DMS153 (cell line): ENCODE data around the gene BORCS6.

ENCODE experiments used
- DNase-seq: peaks from one replicate; lab custom pipeline; 2025; lab: John Stamatoyannopoulos, UW

Gene BORCS6

DNA sequence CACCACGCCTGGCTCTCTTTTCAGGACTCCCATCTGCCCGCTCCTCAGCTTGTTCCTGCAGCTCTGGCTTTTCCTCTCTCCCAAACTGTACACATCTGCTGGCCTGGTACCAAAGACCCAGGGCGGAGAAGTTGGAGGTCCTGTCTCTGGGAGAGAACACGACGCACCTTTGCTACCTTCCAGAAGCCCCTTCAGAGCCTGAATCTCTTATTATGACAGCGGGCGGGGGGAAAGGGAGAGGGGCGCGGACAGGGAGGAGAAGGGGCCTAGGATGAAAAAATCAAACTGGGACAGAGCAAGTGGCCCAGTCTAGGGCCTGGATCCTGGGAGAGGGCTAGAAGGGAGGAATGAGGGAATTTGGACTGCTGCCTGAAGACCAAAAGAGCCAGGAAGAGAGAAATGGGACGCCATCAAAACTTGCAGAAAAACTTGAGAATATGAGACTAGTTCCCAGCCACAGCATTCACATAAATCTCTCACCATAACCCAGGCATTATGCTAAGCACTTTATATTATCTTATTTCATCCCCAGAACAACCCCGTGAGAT is 35.3 kb downstream of the BORCS6 start:
- DNase-seq: no peak

DNA sequence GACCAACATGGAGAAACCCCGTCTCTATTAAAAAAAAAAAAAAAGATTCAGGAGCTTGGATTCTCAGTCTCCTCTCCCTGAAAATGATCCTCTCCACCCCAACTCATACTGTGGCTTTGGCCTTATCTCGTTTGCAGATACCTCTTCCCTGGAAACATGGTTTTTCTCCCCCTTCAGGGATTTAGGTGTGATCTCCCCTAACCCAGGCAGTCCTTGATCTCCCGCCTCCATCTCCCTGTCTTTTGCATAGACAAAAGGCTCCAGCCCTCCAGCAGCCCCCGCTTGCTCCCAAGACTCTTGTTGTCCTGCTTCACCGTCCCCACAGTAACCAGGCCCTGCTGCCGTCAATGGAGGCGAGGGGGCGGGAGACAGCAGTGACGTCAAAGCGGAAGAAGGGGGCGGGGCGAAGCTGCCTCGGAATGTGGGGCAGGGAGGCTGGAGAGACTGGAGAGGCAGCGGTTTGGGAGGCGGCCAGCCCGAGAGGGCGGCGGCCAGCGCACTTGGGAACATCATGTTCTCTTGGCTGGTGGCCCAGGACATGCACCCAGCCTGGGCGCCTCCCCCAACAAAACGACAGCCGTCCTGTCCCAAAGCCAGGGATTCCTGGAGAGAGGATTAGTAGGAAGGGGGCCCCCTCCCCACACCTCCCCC is 35.9 kb downstream of the BORCS6 start:
- peak; percentile 35 for DNase-seq

DNA sequence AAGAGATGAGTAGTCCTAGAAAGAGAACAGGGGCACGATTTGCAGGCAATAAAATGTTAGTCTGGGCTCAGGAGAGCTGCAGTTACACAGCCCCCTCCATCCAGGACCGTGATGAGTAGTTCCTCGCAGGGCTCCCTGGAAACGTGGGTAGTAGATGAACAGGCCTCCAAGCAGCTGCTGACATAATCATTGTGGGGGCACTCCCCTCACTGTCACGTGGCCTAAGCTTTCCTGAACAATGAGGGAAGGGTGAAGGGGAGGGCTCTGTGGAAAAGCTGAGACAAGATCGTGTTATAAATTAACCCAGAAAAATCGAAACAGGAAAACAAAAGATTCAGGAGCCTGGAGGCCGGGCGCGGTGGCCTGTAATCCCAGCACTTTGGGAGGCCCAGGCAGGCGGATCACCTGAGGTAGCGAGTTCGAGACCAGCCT is 36.4 kb downstream of the BORCS6 start:
- no peak for DNase-seq

DNA sequence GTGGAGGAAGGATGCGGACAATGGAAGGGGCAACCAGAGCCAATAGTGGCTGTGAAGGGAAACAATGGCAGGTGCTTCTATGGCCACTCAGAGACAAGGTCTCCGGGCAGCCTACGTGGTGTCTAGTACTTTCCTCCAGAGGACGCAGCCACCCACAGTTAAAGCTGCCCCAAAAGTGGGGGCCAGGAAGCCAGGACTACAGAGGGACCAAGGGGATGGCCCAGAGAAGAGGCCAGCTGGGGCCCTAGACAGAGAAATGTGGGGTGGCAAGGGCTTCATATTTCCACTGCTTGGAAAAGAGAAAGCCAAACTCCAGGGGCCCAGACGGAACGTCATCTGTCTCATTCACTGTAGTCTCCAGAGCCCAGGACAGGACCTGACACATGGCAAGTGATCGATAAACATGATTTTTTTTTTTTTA is 36.9 kb downstream of the BORCS6 start:
- no peak for DNase-seq

DNA sequence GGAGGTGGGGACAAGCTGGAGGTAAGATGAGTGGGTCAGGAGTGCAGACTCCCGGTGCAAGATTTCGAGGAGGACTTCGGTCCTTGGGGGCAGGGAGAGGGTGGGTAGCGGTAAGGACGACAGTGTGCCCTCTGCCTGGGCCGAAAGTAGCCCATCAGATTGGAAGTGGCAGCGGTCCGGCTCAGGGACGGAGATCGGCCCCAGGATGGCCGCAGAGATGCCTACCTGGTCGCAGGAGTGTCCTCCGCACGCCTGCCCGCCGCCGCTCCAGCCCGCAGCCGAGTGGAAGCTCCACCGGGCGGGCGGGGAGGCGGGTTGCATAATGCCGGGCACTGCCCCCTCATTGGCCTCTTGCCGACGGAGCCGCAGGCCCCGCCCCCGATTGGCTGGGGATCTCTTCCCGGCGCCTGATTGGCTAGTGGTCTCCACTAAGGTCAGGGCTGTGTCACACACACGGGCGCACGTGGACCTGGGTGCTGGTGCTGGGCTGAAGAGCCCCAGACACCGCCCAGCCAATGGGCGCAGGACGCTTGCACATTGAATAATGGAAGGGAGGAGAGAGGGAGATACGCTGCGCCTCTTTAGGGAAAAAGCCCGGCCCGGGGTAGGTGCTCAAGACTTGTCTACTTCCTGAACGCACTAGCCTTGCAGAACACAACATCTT is 37.7 kb downstream of the BORCS6 start, which contains the start of gene PER1:
Gene PER1 (minus strand): TSS at position 293 of the 664 bp plus-strand sequence. CDS start 1,698 bp downstream, outside the sequence.
- DNase-seq: peak; percentile 66

DNA sequence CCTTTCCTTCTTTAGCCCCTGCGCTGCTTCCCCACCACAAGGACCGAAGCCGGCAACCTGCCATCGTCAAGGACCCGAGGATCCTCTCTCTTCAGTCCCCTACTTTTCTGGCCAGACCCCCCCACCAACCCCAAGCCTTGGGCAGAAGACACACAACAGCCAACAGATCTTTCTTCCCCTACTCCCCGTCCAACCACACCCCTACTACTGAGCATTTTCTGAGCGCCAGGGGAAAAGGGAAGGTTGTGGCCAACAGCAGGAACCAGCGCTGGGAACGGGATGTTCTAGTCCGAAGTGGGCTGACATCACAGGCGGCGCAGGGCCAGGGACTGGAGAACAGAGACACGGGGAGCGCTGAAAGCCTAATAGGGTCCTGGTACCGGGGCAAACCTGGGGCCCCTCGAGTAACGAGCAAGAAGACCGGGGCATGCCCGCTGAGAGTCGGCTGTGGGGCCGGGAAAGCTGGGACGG is 38.3 kb downstream of the BORCS6 start:
- DNase-seq: no peak

DNA sequence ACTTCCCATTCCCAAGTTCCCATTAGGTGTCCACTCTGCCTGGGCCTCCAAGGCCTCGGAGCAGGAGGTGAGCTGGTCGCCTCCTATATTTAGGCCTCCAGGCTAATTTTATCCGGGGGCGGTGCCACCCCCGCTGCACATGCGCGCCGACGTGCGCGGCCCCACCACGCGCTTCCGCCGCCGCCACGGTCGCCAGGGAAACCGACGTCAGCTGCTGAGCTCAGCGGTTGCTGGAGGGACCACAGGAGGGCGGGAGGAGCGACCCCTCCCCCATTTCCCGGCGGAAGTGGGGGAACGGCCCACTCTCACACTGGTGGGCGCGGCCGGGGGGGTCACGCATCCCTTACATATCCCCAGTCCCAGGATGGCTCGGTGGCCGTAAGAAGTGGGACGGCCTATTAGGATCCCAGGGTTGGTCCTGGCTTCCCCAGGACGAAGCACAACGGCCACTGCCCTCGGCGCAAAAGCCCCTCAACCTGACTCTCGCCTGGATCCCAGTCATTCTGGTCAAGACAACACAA is 38.8 kb downstream of the BORCS6 start:
- DNase-seq: peak; percentile 14

DNA sequence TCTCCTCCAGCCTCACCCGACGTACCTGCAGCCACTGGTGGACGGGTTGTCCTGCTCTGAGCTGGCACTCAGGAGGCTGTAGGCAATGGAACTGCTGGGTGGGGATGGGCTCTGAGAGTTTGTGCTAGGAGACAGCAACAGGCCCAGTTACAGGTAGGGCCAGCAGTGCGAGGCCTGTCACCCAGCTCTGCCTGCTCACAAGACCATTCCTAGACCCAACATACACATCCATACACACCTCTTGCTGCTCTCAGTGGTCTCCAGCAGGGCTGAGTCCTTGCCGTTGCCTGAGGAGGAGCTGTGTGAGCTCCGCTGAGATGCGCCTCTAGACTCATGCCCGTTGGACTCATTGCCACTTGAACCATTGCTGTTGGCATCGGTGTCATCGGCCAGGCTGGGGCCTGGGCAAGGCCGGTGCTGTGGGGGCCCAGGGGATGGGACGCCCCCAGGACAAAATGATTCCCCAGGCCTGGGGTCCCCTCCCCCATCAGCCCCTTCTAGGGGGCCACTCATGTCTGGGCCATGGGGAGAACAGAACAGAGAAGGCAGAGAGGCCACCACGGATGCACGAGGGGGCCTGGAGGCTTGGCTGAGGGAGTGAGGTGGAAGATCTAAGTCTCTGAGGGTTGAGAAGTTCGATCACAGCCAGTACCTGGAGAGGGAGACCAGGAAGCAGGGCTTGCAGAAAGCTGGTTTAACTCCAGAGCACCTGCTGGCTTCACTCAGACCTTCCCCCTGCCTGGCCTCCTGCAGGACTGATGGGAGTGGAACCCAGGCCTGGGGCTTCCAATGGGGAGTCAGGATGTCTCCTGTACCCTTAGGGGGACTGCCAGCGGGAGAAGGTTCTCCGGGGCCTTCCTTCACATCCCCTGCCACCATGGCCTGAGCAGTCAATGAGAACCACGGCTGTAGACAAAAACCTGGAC is 39.5 kb downstream of the BORCS6 start:
- DNase-seq: no peak

DNA sequence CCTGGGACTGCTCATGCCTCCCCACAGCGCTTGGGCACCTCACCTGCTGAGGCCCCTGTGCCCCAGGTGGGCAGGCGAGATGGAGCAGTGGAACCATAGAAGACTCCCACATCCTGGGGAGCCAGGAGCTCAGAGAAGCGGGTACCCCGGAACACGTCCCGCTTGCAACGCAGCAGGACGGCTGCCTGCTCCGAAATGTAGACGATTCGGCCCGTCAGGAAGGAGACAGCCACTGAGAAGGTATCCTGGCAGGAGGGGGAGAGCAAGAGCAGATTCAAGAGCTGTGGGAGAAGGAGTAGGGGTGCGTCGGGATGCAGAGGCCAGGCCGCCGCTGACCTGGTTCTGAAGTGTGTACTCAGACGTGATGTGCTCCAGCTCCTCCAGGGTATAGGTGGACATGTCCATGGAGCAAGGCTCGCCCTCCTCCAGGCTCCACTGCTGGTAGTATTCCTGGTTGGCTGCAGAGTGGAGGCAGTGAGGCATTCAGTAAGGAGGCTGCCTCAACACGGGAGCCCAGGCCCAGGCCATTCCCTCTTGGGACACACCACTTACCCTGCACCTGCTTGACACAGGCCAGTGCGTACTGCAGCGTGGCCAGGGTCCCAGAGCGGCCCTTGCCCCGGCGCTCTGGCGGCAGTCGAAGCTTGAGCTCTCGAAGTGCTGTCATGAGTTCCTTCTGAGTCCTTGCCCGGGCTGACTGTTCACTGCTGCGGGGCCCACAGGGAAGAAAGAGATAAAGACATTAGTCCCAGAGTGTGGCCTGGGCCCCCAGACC is 40.4 kb downstream of the BORCS6 start:
- no peak for DNase-seq

DNA sequence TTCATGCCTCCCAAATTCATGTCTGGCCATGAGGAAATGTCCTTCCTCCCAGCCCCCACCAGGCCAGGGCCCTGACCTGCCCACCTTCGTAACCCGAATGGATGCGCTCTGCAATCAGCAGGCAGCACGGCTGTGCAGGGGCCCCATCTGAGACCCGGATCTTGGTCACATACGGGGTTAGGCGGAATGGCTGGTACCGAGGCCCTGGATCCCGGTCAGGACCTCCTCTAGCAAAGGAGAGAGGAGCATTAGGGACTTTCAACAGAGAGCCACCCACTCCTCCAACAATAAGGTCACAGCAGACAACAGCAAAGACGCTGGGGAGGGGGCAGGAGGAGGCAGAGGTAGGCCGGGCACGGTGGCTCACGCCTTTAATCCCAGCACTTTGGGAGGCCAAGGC is 41.4 kb downstream of the BORCS6 start:
- DNase-seq: no peak

DNA sequence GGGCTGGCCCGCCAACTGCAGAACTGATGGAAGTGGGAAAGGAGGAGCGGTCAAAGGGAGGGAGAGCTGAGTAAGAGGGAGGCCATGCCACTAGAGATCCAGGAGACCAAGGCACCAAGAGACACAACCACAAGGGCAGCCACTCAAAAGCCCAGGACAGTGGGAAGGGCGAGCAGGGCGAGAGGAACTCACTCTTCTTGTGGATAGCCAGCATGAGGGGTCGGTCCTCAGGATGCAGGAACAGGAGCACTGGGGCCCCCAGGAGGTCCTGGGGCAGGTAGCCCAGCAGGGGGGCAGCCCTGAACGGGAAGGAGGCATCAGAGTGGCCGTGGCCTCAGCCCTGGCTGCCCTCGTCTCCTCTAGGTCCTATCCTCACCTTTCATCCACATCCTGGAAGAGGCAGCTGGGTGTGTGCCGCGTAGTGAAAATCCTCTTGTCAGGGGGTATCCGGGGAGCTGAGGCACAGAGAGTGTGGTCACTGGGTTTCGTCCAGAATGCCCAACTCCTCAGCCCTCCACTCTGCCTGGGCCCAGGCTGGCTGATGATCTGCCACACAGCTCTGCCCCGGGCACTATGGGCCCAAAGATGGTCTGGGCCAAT is 42.1 kb downstream of the BORCS6 start:
- no peak for DNase-seq

DNA sequence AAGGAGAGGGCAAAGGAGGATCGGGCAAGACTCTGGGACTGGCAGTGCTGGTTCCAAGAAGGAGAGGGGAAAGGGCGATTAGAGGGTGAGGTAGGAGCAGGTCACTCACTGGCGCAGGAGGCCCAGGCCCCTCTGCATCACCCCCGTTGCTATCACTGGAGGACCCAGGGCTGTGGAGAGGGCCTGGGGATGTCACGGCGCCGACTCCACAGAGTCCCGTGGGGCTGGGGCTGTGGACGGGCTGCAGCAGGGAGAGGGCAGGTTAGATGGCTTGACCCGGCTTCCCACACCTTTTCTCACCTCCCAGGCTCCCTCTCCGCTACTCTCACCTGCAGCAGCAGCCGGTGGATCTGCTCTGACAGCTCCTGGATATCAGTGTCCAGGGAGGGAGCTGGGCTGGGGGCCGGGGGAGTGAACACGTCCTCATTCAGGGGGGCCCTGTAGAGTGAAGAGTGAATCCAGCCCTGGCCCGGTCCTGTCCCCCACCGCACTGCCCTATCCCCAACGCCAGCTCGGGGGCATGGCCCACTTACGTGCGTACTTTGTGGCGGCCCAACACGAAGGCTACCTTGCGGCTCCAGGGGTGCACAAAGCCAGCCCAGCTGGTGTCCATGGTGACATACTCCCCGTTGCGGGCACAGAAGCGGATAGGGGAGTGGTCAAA is 42.7 kb downstream of the BORCS6 start:
- DNase-seq: no peak

DNA sequence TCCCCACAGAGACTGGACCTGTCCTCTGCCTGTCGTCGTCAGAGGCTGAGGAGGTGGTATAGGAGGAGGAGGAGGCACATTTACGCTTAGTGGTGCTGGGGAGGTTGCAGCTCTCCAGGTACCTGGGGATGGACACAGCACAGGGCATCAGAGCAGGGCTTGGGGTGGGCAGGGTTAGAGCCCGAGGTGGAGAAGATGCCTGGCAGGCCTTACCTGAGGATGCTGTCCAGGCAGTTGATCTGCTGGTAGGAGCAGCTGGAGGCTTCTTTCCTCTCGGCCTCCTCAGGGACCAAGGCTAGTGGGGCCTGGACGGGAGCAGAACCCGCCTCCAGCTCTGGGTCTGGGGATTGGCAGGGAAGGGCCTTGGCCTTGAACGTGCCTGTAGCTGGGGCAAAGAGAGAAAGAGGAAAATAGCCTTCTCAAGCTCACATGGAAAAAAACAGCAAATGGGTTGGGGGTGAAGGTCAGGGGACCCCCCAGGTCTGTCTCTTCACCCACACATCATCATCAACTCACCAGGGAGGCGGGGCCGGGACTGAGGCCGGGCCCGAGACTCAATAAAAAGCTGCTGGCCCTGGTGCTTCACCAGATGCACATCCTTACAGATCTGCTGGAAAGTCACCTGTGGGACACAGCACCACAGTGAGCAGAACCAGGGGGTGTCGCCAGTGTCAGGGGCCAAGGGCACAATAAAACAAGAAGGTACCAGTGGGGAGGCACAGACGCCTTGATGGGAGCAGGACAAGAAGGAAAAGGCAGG is 43.4 kb downstream of the BORCS6 start:
- DNase-seq: no peak

DNA sequence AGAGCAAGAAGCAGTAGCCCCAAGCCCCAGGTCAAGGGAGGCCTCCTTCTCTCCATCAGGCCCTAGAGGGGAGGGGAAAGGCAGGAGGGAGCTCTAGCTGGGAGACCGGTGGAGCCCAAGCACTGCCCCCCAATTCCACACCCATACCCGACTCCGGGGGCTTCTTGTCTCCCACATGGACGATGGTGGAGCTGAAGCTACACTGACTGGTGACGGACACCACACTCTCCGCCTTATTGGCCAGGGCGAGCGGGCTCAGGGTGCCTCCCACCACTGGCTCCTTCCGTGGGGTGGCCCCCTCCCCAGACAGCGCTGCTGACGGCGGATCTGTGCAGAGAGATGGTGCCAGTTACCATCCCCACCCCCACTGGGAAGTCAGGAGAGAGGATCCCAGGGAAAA is 44.2 kb downstream of the BORCS6 start:
- DNase-seq: no peak

DNA sequence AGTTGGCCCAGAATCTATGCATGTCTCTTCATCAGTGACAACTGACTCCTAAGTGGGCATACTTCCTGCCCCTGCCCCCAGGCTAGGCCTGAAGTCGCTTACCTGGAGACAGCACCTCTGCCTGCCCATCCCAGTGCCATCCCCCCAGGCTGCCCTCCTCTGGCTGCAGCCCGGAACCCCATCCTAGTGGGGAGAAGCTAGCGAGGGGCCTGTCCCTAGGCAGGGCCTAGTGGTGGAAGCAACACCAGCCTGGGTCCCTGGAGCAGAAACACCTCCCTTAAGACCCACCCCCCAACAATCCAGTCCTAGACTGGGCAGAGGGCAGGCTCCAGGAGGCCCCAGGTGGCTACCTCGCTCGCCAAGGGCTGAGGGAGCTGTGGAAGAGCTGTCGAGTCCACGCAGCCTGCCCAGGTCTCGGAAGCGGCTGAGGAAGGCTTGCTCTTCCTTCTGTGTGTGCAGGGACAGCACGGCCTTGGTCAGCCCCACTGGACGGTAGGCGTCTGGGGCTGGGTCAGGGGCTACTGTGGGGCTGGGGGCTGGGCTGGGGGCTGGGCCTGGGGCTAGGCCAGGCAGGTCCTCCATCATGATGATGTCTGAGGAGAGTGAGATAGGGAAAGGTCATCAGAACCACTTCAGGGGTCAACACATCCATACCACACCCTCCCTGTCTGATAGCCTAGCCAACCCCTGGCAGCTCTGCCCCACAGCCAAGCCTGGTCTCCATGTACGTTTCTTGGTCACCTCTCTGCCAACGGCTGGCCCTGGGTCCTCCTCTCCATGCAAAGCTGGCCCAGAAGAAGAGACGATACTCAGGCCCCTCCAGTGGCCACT is 45.4 kb downstream of the BORCS6 start:
- DNase-seq: no peak

DNA sequence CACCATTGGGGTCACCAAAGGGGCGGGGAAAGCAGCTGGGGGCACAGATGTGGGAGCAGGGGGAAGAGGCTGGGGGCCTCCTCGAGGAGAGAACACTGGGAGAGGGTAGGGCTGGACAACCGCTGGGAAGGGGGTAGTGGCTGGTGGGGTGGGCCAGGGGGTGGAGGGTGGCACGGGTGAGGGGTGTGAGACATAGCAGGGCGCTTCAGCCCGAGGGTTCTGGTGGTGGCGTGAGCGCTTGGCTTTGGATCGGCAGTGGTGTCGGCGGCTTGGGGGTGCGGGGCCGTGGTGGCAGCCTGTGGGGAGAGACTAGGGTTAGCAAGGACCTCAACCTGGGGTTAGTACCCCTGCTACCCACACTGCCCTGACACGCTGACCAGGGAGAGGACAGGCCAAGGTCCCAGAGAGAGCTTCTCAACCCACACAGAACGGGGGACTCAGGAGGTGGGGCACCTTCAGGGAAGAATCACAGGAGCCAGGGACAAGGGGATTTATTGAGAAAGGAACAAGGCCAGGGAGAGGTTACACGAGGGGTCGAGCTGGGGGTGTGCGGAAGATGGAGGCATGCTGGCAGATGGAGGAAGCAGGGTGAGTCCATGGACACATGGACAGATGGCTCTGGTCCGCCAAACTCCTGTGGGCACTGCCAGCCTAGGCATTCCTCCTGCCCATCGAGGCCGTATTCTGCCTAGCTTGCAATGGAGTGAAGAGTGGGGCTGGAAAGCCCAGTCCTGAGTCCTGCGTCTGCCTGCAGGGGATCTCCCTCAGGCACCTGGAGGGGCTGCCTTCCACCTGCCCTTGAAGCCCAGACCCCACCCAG is 46.2 kb downstream of the BORCS6 start:
- no peak for DNase-seq

DNA sequence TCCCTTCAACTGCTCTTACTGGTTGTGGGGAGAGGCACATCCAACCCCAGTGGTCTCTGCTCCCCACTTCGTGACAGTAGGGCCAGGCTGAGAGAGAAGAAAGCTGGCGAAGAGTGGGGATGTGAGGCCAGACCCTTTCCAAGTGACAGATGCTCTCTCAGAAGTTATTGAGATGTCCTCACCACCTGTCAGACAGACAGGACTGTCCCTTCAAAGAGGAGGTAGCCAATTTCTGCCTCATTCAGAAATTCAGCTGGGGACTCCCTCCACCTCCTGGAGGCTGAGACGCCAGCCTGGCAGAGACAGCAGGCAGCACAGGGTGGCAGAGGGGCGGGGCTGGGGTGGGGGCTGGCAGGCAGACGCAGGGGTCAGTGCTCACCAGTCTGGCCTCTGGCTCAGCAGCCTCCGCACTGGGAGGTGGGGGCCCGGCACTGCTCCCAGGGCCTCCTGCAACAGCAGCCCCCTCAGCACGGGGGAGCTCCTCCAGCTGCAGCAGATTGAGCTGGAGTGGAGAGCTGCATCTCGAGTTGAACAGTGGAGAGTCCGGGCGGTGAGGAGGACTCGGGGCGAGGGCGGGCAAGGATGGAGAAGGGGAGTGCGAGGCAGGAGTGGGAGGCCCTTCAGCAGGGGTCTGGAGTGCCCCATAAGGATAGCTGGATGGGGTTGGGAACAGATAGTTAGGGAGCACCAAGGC is 46.9 kb downstream of the BORCS6 start:
- no peak for DNase-seq
